HepG2 (cell line): ENCODE data around the gene CAV3. TPM values are rescaled to one million over a fixed set of nuclear protein-coding genes. Genes with fewer than 3 reads are reported as not detected.

Experiments
- ATAC-seq: fragments of 200-7000 bp; cut with Tn5 transposase; 3 replicates; pipeline ENCODE4 v1.9.1; 2020; ENCODE audit warnings: mild to moderate bottlenecking, moderate library complexity
- BruUV-seq: library from RNA; stranded (reverse); fragments of 400-500 nt; replicated peaks from 2 replicates; lab custom pipeline; 2021; lab: Mats Ljungman, UMichigan
- CTCF ChIA-PET: fragments of 300-600 bp; formaldehyde crosslinking; extraction: SDS; loops from one replicate; lab custom pipeline; 2021; ENCODE audit warnings: low total read pairs, inconsistent platforms, low intra/inter-chr PET ratio; lab: Yijun Ruan, JAX
- POLR2A ChIA-PET: fragments of 350-600 bp; sonication (Branson Sonifier 250); formaldehyde crosslinking; loops from one replicate; lab custom pipeline; 2020; ENCODE audit warnings: antibody characterized with exemption, inconsistent platforms; lab: Yijun Ruan, JAX
- DNase-seq: peaks from one replicate; pipeline ENCODE4 v3.0.0-alpha.2; 2015; ENCODE audit warnings: low spot score
- FAIRE-seq: peaks from 3 replicates; lab custom pipeline; 2011; peaks lifted over from hg19 to GRCh38; lab: Jason Lieb, UNC
- H2AFZ ChIP-seq: one replicate; pipeline ENCODE4 v1.6.1; 2011; ENCODE audit warnings: low read length, inconsistent platforms
- H3K27ac ChIP-seq: fragments of 300-600 bp; 3 replicates; pipeline ENCODE4 v1.8.0; 2011; ENCODE audit warnings: mixed run types, mild to moderate bottlenecking, mixed read lengths, low read length, inconsistent platforms; ENCODE audit not compliant: insufficient read depth; ENCODE audit errors: extremely low read length
- H3K27me3 ChIP-seq, 2 experiments: fragments of 200-600 bp in 1 of 2; 2 replicates in 1 of 2; 3 replicates in 1 of 2; pipeline versions ENCODE4 v1.6.0 to v1.8.0; 2011; ENCODE audit warnings: low read length in 2 of 2, mild to moderate bottlenecking in 2 of 2, moderate library complexity in 2 of 2, inconsistent platforms in 1 of 2; ENCODE audit not compliant: insufficient read depth in 2 of 2, control insufficient read depth in 1 of 2
- H3K36me3 ChIP-seq, 2 experiments: fragments of 200-600 bp in 1 of 2; replicated peaks in 1 of 2; 2 replicates in 1 of 2; 3 replicates in 1 of 2; pipeline versions ENCODE4 v1.5.1 to v1.8.0; 2011; ENCODE audit warnings: low read length in 2 of 2, inconsistent platforms in 1 of 2; ENCODE audit not compliant: insufficient read depth in 2 of 2, control insufficient read depth in 1 of 2
- H3K4me1 ChIP-seq: 2 replicates; pipeline ENCODE4 v1.5.1; 2012; ENCODE audit warnings: low read length, inconsistent platforms; ENCODE audit not compliant: insufficient read depth
- H3K4me2 ChIP-seq: 2 replicates; pipeline ENCODE4 v1.6.0; 2011; ENCODE audit warnings: low read depth, low read length, inconsistent platforms
- H3K4me3 ChIP-seq, 3 experiments: fragments of 200-600 bp in 1 of 3; sonication (generic), shearing (Covaris generic) in 1 of 3; replicated peaks in 1 of 3; 2 replicates each; pipeline ENCODE4 v1.5.1; 2011 to 2016; ENCODE audit warnings: low read length in 3 of 3, inconsistent platforms in 2 of 3, low read depth in 2 of 3, mild to moderate bottlenecking in 2 of 3, control low read depth in 1 of 3, mixed read lengths in 1 of 3; ENCODE audit not compliant: insufficient read depth in 1 of 3
- H3K79me2 ChIP-seq: one replicate; pipeline ENCODE4 v1.6.1; 2011; ENCODE audit warnings: low read length, inconsistent platforms; ENCODE audit not compliant: insufficient read depth
- H3K9ac ChIP-seq: 2 replicates; pipeline ENCODE4 v1.6.0; 2011; ENCODE audit warnings: mild to moderate bottlenecking, low read depth, low read length, inconsistent platforms; ENCODE audit not compliant: insufficient read depth
- H3K9me3 ChIP-seq: 2 replicates; pipeline ENCODE4 v1.5.1; 2012; ENCODE audit warnings: mild to moderate bottlenecking, low read length
- H4K20me1 ChIP-seq: 2 replicates; pipeline ENCODE4 v1.6.0; 2011; ENCODE audit warnings: inconsistent platforms, mild to moderate bottlenecking, low read length, moderate library complexity; ENCODE audit not compliant: insufficient read depth
- ETV6 ChIP-seq: sonication (generic); formaldehyde crosslinking; conservative IDR thresholded peaks from 2 replicates; pipeline ENCODE4 v1.4.0; 2020; ENCODE audit warnings: missing genetic modification reagents
- MAFG ChIP-seq: sonication (generic); formaldehyde crosslinking; IDR thresholded peaks from 2 replicates; pipeline ENCODE4 v1.5.1; 2020; ENCODE audit warnings: mild to moderate bottlenecking, missing genetic modification reagents
- NONO ChIP-seq, 2 experiments: fragments of 450-650 bp in 1 of 2; sonication (generic) in 1 of 2; formaldehyde crosslinking in 1 of 2; IDR thresholded peaks in 1 of 2; conservative IDR thresholded peaks in 1 of 2; 2 replicates each; pipeline versions ENCODE4 v1.6.1 to v1.8.0; 2017 to 2022; ENCODE audit warnings: mild to moderate bottlenecking in 1 of 2, missing genetic modification reagents in 1 of 2, moderate library complexity in 1 of 2
- ZNF367 ChIP-seq: sonication (generic); formaldehyde crosslinking; IDR thresholded peaks from 2 replicates; pipeline ENCODE4 v1.4.0; 2020; ENCODE audit warnings: missing genetic modification reagents, borderline replicate concordance
- ZNF407 ChIP-seq: sonication (generic); formaldehyde crosslinking; IDR thresholded peaks from one replicate; pipeline ENCODE4 v1.5.1; 2020; ENCODE audit warnings: mild to moderate bottlenecking, missing genetic modification reagents; ENCODE audit errors: not compliant biosample characterization
- ZNF557 ChIP-seq: sonication (generic); formaldehyde crosslinking; IDR thresholded peaks from 2 replicates; pipeline ENCODE4 v1.4.0; 2020; ENCODE audit warnings: missing genetic modification reagents
- WGBS: methylation state at CpG from one replicate; pipeline ENCODE4 v1.1.6; 2017; ENCODE audit warnings: low lambda C conversion rate; 5-methylcytosine and 5-hydroxymethylcytosine counted together
- in situ Hi-C: cut with HindIII; loops from 2 replicates; pipeline ENCODE4 v1.10.0; 2017; ENCODE audit warnings: low pct_unique_long_range_greater_than_20kb; ENCODE audit not compliant: extremely low pct_ligation_motif_present
- intact Hi-C: fragments of 100-400 bp; cut with micrococcal nuclease; formaldehyde crosslinking; loops from one replicate; pipeline ENCODE4 v1.10.0; 2022; ENCODE audit not compliant: unreplicated experiment
- polyA plus RNA-seq, 8 experiments: library from polyadenylated mRNA; depleted of rRNA in 3 of 8; stranded (reverse) in 7 of 8; unstranded in 1 of 8; fragments of >200 nt; fragmentation: Illumina TruSeq in 4 of 8; extraction: Trizol in 4 of 8; gene quantifications; 2 replicates each; pipeline versions ENCODE4 v1.2.1 to v1.2.3, GENCODE V29; 2011 to 2016; ENCODE audit warnings: low read depth in 4 of 8, missing spikeins in 1 of 8, mixed read lengths in 1 of 8; ENCODE audit not compliant: insufficient read depth in 1 of 8
- total RNA-seq, 5 experiments: library from RNA; depleted of rRNA; stranded (reverse); fragments of >200 nt; fragmentation: Illumina TruSeq; extraction: Trizol; gene quantifications; 2 replicates each; pipeline ENCODE4 v1.2.3, GENCODE V29; 2016; ENCODE audit warnings: low read depth in 1 of 5

Gene CAV3
- total and polyA plus RNA-seq, 2 of the 13 experiments (the other 11 are each of a cell fraction or from before 2014, with no cell fraction given) = not detected

- TF ChIP-seq NONO (IDR thresholded peaks at IDR 0.05) = no peak
- no peak for TF ChIP-seq NONO (CRISPR knock-in tag; conservative IDR thresholded peaks at IDR 0.05)
Observed at GRCh38 chr3:8741581-8742261, 8.1 kb downstream of the CAV3 start (continued).

GRCh38 chr3:8743021-8743601 is 9.5 kb downstream of the CAV3 start:
- intact Hi-C loops = no loop called here
- ChIA-PET CTCF (no interaction called here), POLR2A (interaction anchor here (1.2 kb wide), 1 partner anchor 9 kb away, joined by 3 read pairs; no protein-coding TSS in a partner anchor)
- no TSS peak for BruUV-seq
- 4% methylated on average over 6 of the region's 6 CpGs for WGBS
- in situ Hi-C loops = no loop called here
- FAIRE-seq (no peak), ATAC-seq (no peak), DNase-seq (no peak)
- peaks cover 32% of the 10 kb centered on the region for H3K4me1 ChIP-seq
- no peak overlapping the region for H2AFZ ChIP-seq
- H3K27ac ChIP-seq = no peak overlapping the region
- no peaks in the 10 kb centered on the region for H3K9me3 ChIP-seq
- H3K4me3 ChIP-seq = no peak overlapping the region
- no peaks in the 10 kb centered on the region for H4K20me1 ChIP-seq
- no peak overlapping the region for H3K4me2 ChIP-seq
- no peak for TF ChIP-seq ETV6 (CRISPR knock-in tag)
- no peak for TF ChIP-seq ZNF557
- H3K9ac ChIP-seq = no peak overlapping the region
- no peaks in the 10 kb centered on the region for H3K79me2 ChIP-seq
- peaks cover 0 to 11% of the 10 kb centered on the region in 2 experiments; a peak in 1 of 5 replicates for H3K27me3 ChIP-seq
- H3K36me3 ChIP-seq = no peaks in the 10 kb centered on the region

- ChIA-PET CTCF (no interaction called here), POLR2A (no interaction called here)
- H3K27ac ChIP-seq = no peak overlapping the region
- ATAC-seq (no peak), DNase-seq (no peak), FAIRE-seq (no peak)
- no peaks in the 10 kb centered on the region for H3K79me2 ChIP-seq
- H3K4me3 ChIP-seq = no peak overlapping the region
- H2AFZ ChIP-seq = no peak overlapping the region
- H3K9ac ChIP-seq = no peak overlapping the region
- H3K9me3 ChIP-seq = no peaks in the 10 kb centered on the region
- intact Hi-C loops (no loop called here), in situ Hi-C loops (no loop called here)
- no peak overlapping the region for H3K4me2 ChIP-seq
- peaks cover 0 to 11% of the 10 kb centered on the region in 2 experiments; a peak in 1 of 5 replicates for H3K27me3 ChIP-seq
- H4K20me1 ChIP-seq = no peaks in the 10 kb centered on the region
- BruUV-seq = no TSS peak
- H3K36me3 ChIP-seq = no peaks in the 10 kb centered on the region
- 51% methylated on average over 3 of the region's 3 CpGs for WGBS
- peaks cover 32% of the 10 kb centered on the region for H3K4me1 ChIP-seq
- TF ChIP-seq ZNF367 (CRISPR knock-in tag) = no peak
- TF ChIP-seq MAFG (CRISPR knock-in tag) = no peak
- no peak for TF ChIP-seq ZNF407 (CRISPR knock-in tag)
Observed at GRCh38 chr3:8743911-8744310, 10.3 kb downstream of the CAV3 start.
